GM12864 (cell line): ENCODE data around the gene STAT1.

Experiments
- DNase-seq: peaks from one replicate; pipeline ENCODE4 v3.0.0-alpha.2; 2011; ENCODE audit warnings: low read depth
- H3K4me3 ChIP-seq: 2 replicates; pipeline ENCODE4 v1.5.1; 2011; ENCODE audit warnings: mild to moderate bottlenecking, low read depth, low read length, control low read depth
- CTCF ChIP-seq: IDR thresholded peaks from 2 replicates; pipeline ENCODE4 v1.5.1; 2011; ENCODE audit warnings: low read depth, mild to moderate bottlenecking, moderate library complexity, low read length, control low read depth, inconsistent platforms; ENCODE audit errors: missing control alignments

STAT1 gene

GRCh38 chr2:190972846-190973245 is 41.1 kb downstream of the STAT1 start:
- no peak overlapping the region for H3K4me3 ChIP-seq
- no peak for DNase-seq
- no peak for TF ChIP-seq CTCF

GRCh38 chr2:190972213-190972612 is 41.8 kb downstream of the STAT1 start:
- TF ChIP-seq CTCF: no peak
- no peak overlapping the region for H3K4me3 ChIP-seq
- no peak for DNase-seq

GRCh38 chr2:190970873-190971506 is 43.0 kb downstream of the STAT1 start:
- no peak for DNase-seq
- H3K4me3 ChIP-seq: no peak overlapping the region
- TF ChIP-seq CTCF: no peak

- no peak overlapping the region for H3K4me3 ChIP-seq
- no peak for TF ChIP-seq CTCF
- no peak for DNase-seq
These were observed 43.8 kb downstream of the STAT1 start for GRCh38 chr2:190970160-190970559.

GRCh38 chr2:190968522-190968921 is 45.4 kb downstream of the STAT1 start:
- no peak for DNase-seq
- TF ChIP-seq CTCF: no peak
- H3K4me3 ChIP-seq: no peak overlapping the region

GRCh38 chr2:190965580-190966222 is 48.3 kb downstream of the STAT1 start:
- H3K4me3 ChIP-seq: no peak overlapping the region
- no peak for DNase-seq
- TF ChIP-seq CTCF: no peak
